GM19025 (cell line): ENCODE measurements around the gene RINL.
A peak's percentile ranks its signal among the peaks of the same experiment; 100 is the strongest.
"Not testable (repeated sequence)": the region's sequence is repeated elsewhere in the genome, so short reads cannot be mapped to it uniquely, and the experiment has no call there.

Experiments
- ATAC-seq: cut with Tn5 transposase; IDR thresholded peaks from one replicate; pipeline ENCODE4 v1.9.1; 2021; ENCODE audit warnings: mild to moderate bottlenecking, low read depth, moderate library complexity; ENCODE audit not compliant: unreplicated experiment

RINL gene

GRCh38 chr19:38837656-38838121 is 40.4 kb downstream of the RINL start:
- ATAC-seq: no peak

GRCh38 chr19:38836983-38837626 is 41.0 kb downstream of the RINL start:
- no peak for ATAC-seq

GRCh38 chr19:38836159-38836982 is 41.7 kb downstream of the RINL start:
- ATAC-seq: no peak

- ATAC-seq: no peak
Measured at GRCh38 chr19:38834590-38834989, 43.5 kb downstream of the RINL start.

- no peak for ATAC-seq
Measured at GRCh38 chr19:38834104-38834490, 44.0 kb downstream of the RINL start.

GRCh38 chr19:38833092-38833425 is 45.0 kb downstream of the RINL start:
- no peak for ATAC-seq

- peak; percentile 33 for ATAC-seq
Measured at GRCh38 chr19:38831142-38831605, 46.9 kb downstream of the RINL start.

- no peak for ATAC-seq
Measured at GRCh38 chr19:38830039-38830733, 47.9 kb downstream of the RINL start.

GRCh38 chr19:38829203-38829602 is 48.9 kb downstream of the RINL start:
- ATAC-seq: not testable (repeated sequence)

GRCh38 chr19:38826856-38827551 is 51.1 kb downstream of the RINL start:
- ATAC-seq: no peak

GRCh38 chr19:38825936-38826335 is 52.1 kb downstream of the RINL start:
- ATAC-seq: not testable (repeated sequence)

- not testable (repeated sequence) for ATAC-seq
Measured at GRCh38 chr19:38821230-38821825, 56.7 kb downstream of the RINL start.

- no peak for ATAC-seq
Measured at GRCh38 chr19:38819231-38819920, 58.7 kb downstream of the RINL start.
